SK-N-SH (cell line): ENCODE measurements around the gene TFDP2. TPM values are rescaled to one million over a fixed set of nuclear protein-coding genes. Genes with fewer than 3 reads are reported as not detected.

Source experiments
- CTCF ChIA-PET: fragments of 300-600, 350-600 bp; formaldehyde crosslinking; extraction: SDS; loops from one replicate; lab custom pipeline; 2021; lab: Yijun Ruan, JAX
- POLR2A ChIA-PET: fragments of 350-600 bp; sonication (Branson Sonifier 250); formaldehyde crosslinking; extraction: SDS; loops from one replicate; lab custom pipeline; 2020; ENCODE audit warnings: antibody characterized with exemption, inconsistent platforms; lab: Yijun Ruan, JAX
- DNase-seq: peaks from one replicate; pipeline ENCODE4 v3.0.0; 2012
- H2AFZ ChIP-seq: fragments of 200-600 bp; sonication (generic); 2 replicates; pipeline ENCODE4 v1.8.1; 2016; ENCODE audit warnings: antibody characterized with exemption, mild to moderate bottlenecking, low read depth
- H3F3A ChIP-seq: fragments of 200-600 bp; sonication (generic); replicated peaks from 2 replicates; pipeline ENCODE3; 2016; ENCODE audit warnings: antibody characterized with exemption, mild to moderate bottlenecking; ENCODE audit not compliant: insufficient read depth
- H3K27ac ChIP-seq, 2 experiments: fragments of 200-500 bp in 1 of 2; fragments of 200-600 bp in 1 of 2; sonication (Bioruptor generic) in 1 of 2; sonication (generic), shearing (Covaris generic) in 1 of 2; 2 replicates each; pipeline versions ENCODE4 v1.5.1 to v1.6.1; 2014 to 2016; ENCODE audit warnings: low read depth in 2 of 2, inconsistent platforms in 1 of 2, low read length in 1 of 2, mild to moderate bottlenecking in 1 of 2, mixed read lengths in 1 of 2
- H3K27me3 ChIP-seq: fragments of 200-600 bp; sonication (generic), shearing (Covaris generic); 2 replicates; pipeline ENCODE4 v1.6.1; 2016; ENCODE audit warnings: mixed run types; ENCODE audit not compliant: insufficient read depth
- H3K36me3 ChIP-seq, 2 experiments: fragments of 200-500 bp in 1 of 2; fragments of 200-600 bp in 1 of 2; sonication (Bioruptor generic) in 1 of 2; sonication (generic) in 1 of 2; replicated peaks in 1 of 2; 2 replicates each; pipeline versions ENCODE3 to v1.5.1; 2014 to 2016; ENCODE audit warnings: low read length in 1 of 2, mild to moderate bottlenecking in 1 of 2; ENCODE audit not compliant: insufficient read depth in 2 of 2, control insufficient read depth in 1 of 2
- H3K4me1 ChIP-seq, 2 experiments: fragments of 200-500 bp in 1 of 2; fragments of 200-600 bp in 1 of 2; sonication (Bioruptor generic) in 1 of 2; sonication (generic), shearing (Covaris generic) in 1 of 2; 2 replicates each; pipeline versions ENCODE4 v1.5.1 to v1.6.1; 2014 to 2016; ENCODE audit warnings: low read depth in 1 of 2, low read length in 1 of 2, mixed run types in 1 of 2; ENCODE audit not compliant: insufficient read depth in 2 of 2, control insufficient read depth in 1 of 2
- H3K4me2 ChIP-seq: fragments of 200-600 bp; sonication (generic), shearing (Covaris generic); 2 replicates; pipeline ENCODE4 v1.6.1; 2017; ENCODE audit warnings: mixed run types
- H3K4me3 ChIP-seq, 2 experiments: fragments of 200-500 bp in 1 of 2; fragments of 200-600 bp in 1 of 2; sonication (Bioruptor generic) in 1 of 2; sonication (generic), shearing (Covaris generic) in 1 of 2; 2 replicates each; pipeline versions ENCODE4 v1.5.1 to v1.8.1; 2014 to 2016; ENCODE audit warnings: low read depth in 2 of 2, inconsistent platforms in 1 of 2, low read length in 1 of 2, mild to moderate bottlenecking in 1 of 2, mixed read lengths in 1 of 2, moderate library complexity in 1 of 2
- H3K79me2 ChIP-seq: fragments of 200-600 bp; sonication (generic); 2 replicates; pipeline ENCODE4 v1.8.1; 2017; ENCODE audit warnings: mild to moderate bottlenecking; ENCODE audit not compliant: insufficient read depth
- H3K9ac ChIP-seq: fragments of 200-600 bp; sonication (generic); 2 replicates; pipeline ENCODE4 v1.6.1; 2017; ENCODE audit warnings: mixed run types
- H3K9me2 ChIP-seq: fragments of 200-600 bp; sonication (generic); 2 replicates; pipeline ENCODE4 v1.6.1; 2017; ENCODE audit warnings: mixed run types
- H3K9me3 ChIP-seq: fragments of 200-600 bp; sonication (generic); 2 replicates; pipeline ENCODE4 v1.6.1; 2017; ENCODE audit warnings: mixed run types, mild to moderate bottlenecking, moderate library complexity
- H4K20me1 ChIP-seq: fragments of 200-600 bp; sonication (generic); 2 replicates; pipeline ENCODE4 v1.6.1; 2017; ENCODE audit warnings: mild to moderate bottlenecking, mixed run types; ENCODE audit not compliant: insufficient read depth
- EZH2phosphoT487 ChIP-seq: fragments of 200-600 bp; sonication (generic); IDR thresholded peaks from 2 replicates; pipeline ENCODE4 v1.6.1; 2017; ENCODE audit warnings: low read depth, mixed run types, mild to moderate bottlenecking, antibody characterized with exemption, moderate library complexity, borderline replicate concordance
- FOSL2 ChIP-seq: IDR thresholded peaks from 2 replicates; pipeline ENCODE4 v1.4.0; 2012; ENCODE audit warnings: low read depth, mild to moderate bottlenecking, moderate library complexity, borderline replicate concordance
- FOXJ3 ChIP-seq: sonication (generic); formaldehyde crosslinking; IDR thresholded peaks from 2 replicates; pipeline ENCODE4 v1.5.1; 2020; ENCODE audit warnings: mild to moderate bottlenecking, missing genetic modification reagents
- GABPA ChIP-seq: IDR thresholded peaks from 2 replicates; pipeline ENCODE4 v1.4.0; 2012; ENCODE audit warnings: low read depth, mild to moderate bottlenecking
- GATA2 ChIP-seq: sonication (generic); formaldehyde crosslinking; IDR thresholded peaks from 2 replicates; pipeline ENCODE4 v1.5.0; 2020; ENCODE audit warnings: mild to moderate bottlenecking, missing genetic modification reagents
- JUND ChIP-seq: IDR thresholded peaks from 2 replicates; pipeline ENCODE4 v1.4.0; 2012
- NFIC ChIP-seq: IDR thresholded peaks from 2 replicates; pipeline ENCODE4 v1.4.0; 2012; ENCODE audit warnings: borderline replicate concordance
- NRF1 ChIP-seq: IDR thresholded peaks from 2 replicates; pipeline ENCODE4 v1.6.1; 2012; ENCODE audit warnings: low read depth, mild to moderate bottlenecking, low read length
- PBX3 ChIP-seq: IDR thresholded peaks from 2 replicates; pipeline ENCODE4; 2012
- POLR2AphosphoS5 ChIP-seq: IDR thresholded peaks from 2 replicates; pipeline ENCODE4 v1.6.1; 2012; ENCODE audit warnings: low read depth, low read length
- RAD21 ChIP-seq: IDR thresholded peaks from 2 replicates; pipeline ENCODE4 v1.6.1; 2012; ENCODE audit warnings: mild to moderate bottlenecking, low read length
- RFX5 ChIP-seq: IDR thresholded peaks from 2 replicates; pipeline ENCODE4 v1.6.1; 2012; ENCODE audit warnings: mild to moderate bottlenecking, improper control_type of control experiment, low read length
- SIN3A ChIP-seq: IDR thresholded peaks from 2 replicates; pipeline ENCODE4 v1.6.1; 2012; ENCODE audit warnings: low read depth, mild to moderate bottlenecking, low read length, moderate library complexity, borderline replicate concordance
- SMC3 ChIP-seq: IDR thresholded peaks from 2 replicates; pipeline ENCODE4 v1.6.1; 2012; ENCODE audit warnings: low read depth, low read length, improper control_type of control experiment
- TAF1 ChIP-seq: IDR thresholded peaks from 2 replicates; pipeline ENCODE4 v1.6.1; 2012; ENCODE audit warnings: low read depth, mild to moderate bottlenecking, low read length, moderate library complexity, borderline replicate concordance
- WGBS: methylation state at CpG from one replicate; pipeline ENCODE4 v1.1.6; 2017; ENCODE audit warnings: low lambda C conversion rate; 5-methylcytosine and 5-hydroxymethylcytosine counted together
- polyA plus RNA-seq, 3 experiments: library from polyadenylated mRNA; depleted of rRNA; stranded (reverse); fragments of >200 nt; gene quantifications; 2 replicates each; pipeline ENCODE4 v1.2.3, GENCODE V29; 2012
- TF ChIP-seq, protein P1 (sequence below): IDR thresholded peaks from 2 replicates; pipeline ENCODE4 v1.4.0; 2012; ENCODE audit warnings: low read depth, borderline replicate concordance
- TF ChIP-seq, protein P2 (sequence below): IDR thresholded peaks from 2 replicates; pipeline ENCODE4 v1.4.0; 2012; ENCODE audit warnings: low read depth, borderline replicate concordance

The TFDP2 gene
- polyA plus RNA-seq, 1 of the 3 experiments (the other 2 are of a cell fraction) = 8.6 TPM

- H2AFZ ChIP-seq = no peak overlapping the region
- no peaks in the 10 kb centered on the region for H4K20me1 ChIP-seq
- no peaks in the 10 kb centered on the region for H3K27me3 ChIP-seq
- no peak overlapping the region for H3K27ac ChIP-seq
- no peak for TF ChIP-seq NFIC
- TF ChIP-seq NRF1 = no peak
- no peak for TF ChIP-seq RAD21
- no peak for TF ChIP-seq FOSL2
- TF ChIP-seq PBX3 = no peak
- WGBS = 90% methylated on average over 2 of the region's 2 CpGs
- H3K9me3 ChIP-seq = no peaks in the 10 kb centered on the region
- H3K9ac ChIP-seq = no peak overlapping the region
- H3K36me3 ChIP-seq = no peaks in the 10 kb centered on the region
- POLR2A ChIA-PET = no interaction called here
- peaks cover 4% of the 10 kb centered on the region for H3F3A ChIP-seq
- CTCF ChIA-PET = interaction anchor here (0.9 kb wide), 1 partner anchor 14 kb away, joined by 3 read pairs; no protein-coding TSS in a partner anchor
- H3K4me1 ChIP-seq = no peaks in the 10 kb centered on the region
- no peak for DNase-seq
- no peaks in the 10 kb centered on the region for H3K9me2 ChIP-seq
- H3K4me3 ChIP-seq = no peak overlapping the region
- H3K4me2 ChIP-seq = no peak overlapping the region
- H3K79me2 ChIP-seq = no peaks in the 10 kb centered on the region
Measured at GRCh38 chr3:142056656-142057330, 92.6 kb downstream of the TFDP2 start.

DNA sequence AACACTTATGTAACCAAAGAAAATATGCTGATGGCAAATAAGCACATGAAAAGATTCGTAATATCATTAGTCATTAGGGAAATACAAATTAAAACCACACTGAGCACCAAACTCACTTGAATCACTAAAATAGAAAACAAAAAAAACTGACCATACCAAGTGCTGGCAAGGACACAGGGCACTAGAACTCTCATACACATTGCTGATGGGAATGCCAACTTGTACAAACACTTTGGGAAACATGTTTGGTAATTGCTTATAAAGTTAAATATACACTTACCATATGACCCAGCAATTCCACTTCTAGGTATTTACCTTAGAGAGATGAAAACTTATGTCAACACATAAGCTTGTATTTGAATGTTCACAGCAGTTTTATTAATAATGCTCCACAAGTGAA lies 95.5 kb downstream of the TFDP2 start:
- TF ChIP-seq PBX3 (no peak), SMC3 (no peak), NFIC (no peak), EZH2phosphoT487 (no peak), JUND (no peak)
- no peaks in the 10 kb centered on the region for H4K20me1 ChIP-seq
- no peak overlapping the region for H3K4me3 ChIP-seq
- DNase-seq = no peak
- no peak overlapping the region for H3K4me2 ChIP-seq
- H3K27me3 ChIP-seq = no peaks in the 10 kb centered on the region
- H3K36me3 ChIP-seq = no peaks in the 10 kb centered on the region
- H3F3A ChIP-seq = peaks cover 4% of the 10 kb centered on the region
- H3K4me1 ChIP-seq = no peaks in the 10 kb centered on the region
- WGBS = 80% methylated on average over 1 of the region's 1 CpG
- ChIA-PET POLR2A (no interaction called here), CTCF (no interaction called here)
- no peaks in the 10 kb centered on the region for H3K9me2 ChIP-seq
- no peaks in the 10 kb centered on the region for H3K79me2 ChIP-seq
- no peak overlapping the region for H3K9ac ChIP-seq
- H2AFZ ChIP-seq = no peak overlapping the region
- H3K9me3 ChIP-seq = no peaks in the 10 kb centered on the region
- no peak overlapping the region for H3K27ac ChIP-seq

DNA sequence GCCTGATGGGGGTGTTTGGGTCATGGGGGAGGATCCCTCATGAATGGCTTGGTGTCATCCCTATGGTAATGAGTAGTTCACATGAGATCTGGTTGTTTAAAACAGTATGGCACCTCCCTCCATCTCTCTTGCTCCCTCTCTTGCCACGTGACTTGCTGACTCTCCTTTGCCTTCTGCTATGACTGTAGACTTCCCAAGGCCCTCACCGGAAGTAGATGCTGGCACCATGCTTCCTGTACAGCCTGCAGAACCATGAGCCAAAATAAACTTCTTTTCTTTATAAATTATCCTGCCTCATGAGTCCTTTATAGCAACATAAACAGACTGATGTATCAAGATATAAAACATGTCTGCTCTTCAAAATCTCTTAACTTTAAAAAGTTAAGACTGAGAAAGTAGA lies 96.1 kb downstream of the TFDP2 start:
- peaks cover 4% of the 10 kb centered on the region for H3F3A ChIP-seq
- CTCF ChIA-PET = no interaction called here
- no peaks in the 10 kb centered on the region for H3K9me3 ChIP-seq
- TF ChIP-seq POLR2AphosphoS5 (no peak), FOXJ3 (CRISPR knock-in tag) (no peak), SIN3A (no peak), RFX5 (no peak), TAF1 (no peak), GABPA (no peak), GATA2 (CRISPR knock-in tag) (no peak), EZH2phosphoT487 (no peak)
- TF ChIP-seq, protein P1, sequence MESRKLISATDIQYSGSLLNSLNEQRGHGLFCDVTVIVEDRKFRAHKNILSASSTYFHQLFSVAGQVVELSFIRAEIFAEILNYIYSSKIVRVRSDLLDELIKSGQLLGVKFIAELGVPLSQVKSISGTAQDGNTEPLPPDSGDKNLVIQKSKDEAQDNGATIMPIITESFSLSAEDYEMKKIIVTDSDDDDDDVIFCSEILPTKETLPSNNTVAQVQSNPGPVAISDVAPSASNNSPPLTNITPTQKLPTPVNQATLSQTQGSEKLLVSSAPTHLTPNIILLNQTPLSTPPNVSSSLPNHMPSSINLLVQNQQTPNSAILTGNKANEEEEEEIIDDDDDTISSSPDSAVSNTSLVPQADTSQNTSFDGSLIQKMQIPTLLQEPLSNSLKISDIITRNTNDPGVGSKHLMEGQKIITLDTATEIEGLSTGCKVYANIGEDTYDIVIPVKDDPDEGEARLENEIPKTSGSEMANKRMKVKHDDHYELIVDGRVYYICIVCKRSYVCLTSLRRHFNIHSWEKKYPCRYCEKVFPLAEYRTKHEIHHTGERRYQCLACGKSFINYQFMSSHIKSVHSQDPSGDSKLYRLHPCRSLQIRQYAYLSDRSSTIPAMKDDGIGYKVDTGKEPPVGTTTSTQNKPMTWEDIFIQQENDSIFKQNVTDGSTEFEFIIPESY = no peak
- TF ChIP-seq, protein P2, sequence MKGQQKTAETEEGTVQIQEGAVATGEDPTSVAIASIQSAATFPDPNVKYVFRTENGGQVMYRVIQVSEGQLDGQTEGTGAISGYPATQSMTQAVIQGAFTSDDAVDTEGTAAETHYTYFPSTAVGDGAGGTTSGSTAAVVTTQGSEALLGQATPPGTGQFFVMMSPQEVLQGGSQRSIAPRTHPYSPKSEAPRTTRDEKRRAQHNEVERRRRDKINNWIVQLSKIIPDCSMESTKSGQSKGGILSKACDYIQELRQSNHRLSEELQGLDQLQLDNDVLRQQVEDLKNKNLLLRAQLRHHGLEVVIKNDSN = no peak
- TF ChIP-seq, all 33 proteins: peak for 0
- H3K27ac ChIP-seq = no peak overlapping the region
- WGBS = 94% methylated on average over 2 of the region's 2 CpGs
- H3K9me2 ChIP-seq = no peaks in the 10 kb centered on the region
- H3K36me3 ChIP-seq = no peaks in the 10 kb centered on the region
- POLR2A ChIA-PET = no interaction called here
- DNase-seq = no peak
- H3K4me3 ChIP-seq = no peak overlapping the region
- H2AFZ ChIP-seq = no peak overlapping the region
- H3K9ac ChIP-seq = no peak overlapping the region
- no peak overlapping the region for H3K4me2 ChIP-seq
- H3K79me2 ChIP-seq = no peaks in the 10 kb centered on the region
- H3K27me3 ChIP-seq = no peaks in the 10 kb centered on the region
- H3K4me1 ChIP-seq = no peaks in the 10 kb centered on the region
- no peaks in the 10 kb centered on the region for H4K20me1 ChIP-seq
